Breast epithelium (tissue), 4 donors: ENCODE results near the gene ARHGAP4. TPM values are rescaled to one million over a fixed set of nuclear protein-coding genes. Genes with fewer than 3 reads are reported as not detected.
A peak's percentile ranks its signal among the peaks of the same experiment; 100 is the strongest.

ENCODE experiments used
- DNase-seq, 2 donors: peaks; one replicate each; pipeline ENCODE4 v3.0.0-alpha.2; 2019; ENCODE audit warnings: low spot score in 2 of 2
- H3K27ac ChIP-seq, 2 donors: fragments of 200-600 bp; sonication (generic) in 1 of 2; one replicate each; pipeline ENCODE4 v1.5.1; 2016 to 2019; ENCODE audit warnings: mild to moderate bottlenecking in 1 of 2
- H3K27me3 ChIP-seq, 2 donors: fragments of 200-600 bp; sonication (generic) in 1 of 2; one replicate each; pipeline versions ENCODE4 v1.5.1 to v1.6.0; 2017 to 2019; ENCODE audit warnings: control low read depth in 1 of 2, mild to moderate bottlenecking in 1 of 2
- H3K36me3 ChIP-seq: fragments of 200-600 bp; one replicate; pipeline ENCODE4 v1.5.1; 2019
- H3K4me1 ChIP-seq, 2 donors: fragments of 200-600 bp; sonication (generic); one replicate each; pipeline ENCODE4 v1.5.1; 2016 to 2019; ENCODE audit warnings: control low read depth in 1 of 2
- H3K4me3 ChIP-seq, 3 donors: fragments of 200-600 bp; sonication (generic); 1 replicate in 2 of 3; 2 replicates in 1 of 3; pipeline ENCODE4 v1.5.1; 2016 to 2019; ENCODE audit warnings: mild to moderate bottlenecking in 3 of 3, moderate library complexity in 2 of 3
- H3K9me3 ChIP-seq, 2 donors: fragments of 200-600 bp; sonication (generic) in 1 of 2; one replicate each; pipeline ENCODE4 v1.5.1; 2016 to 2019; ENCODE audit warnings: control low read depth in 1 of 2
- CTCF ChIP-seq, 3 donors: fragments of 450-650 bp; IDR thresholded peaks; one replicate each; pipeline ENCODE4 v1.5.1; 2016 to 2017; ENCODE audit warnings: antibody characterized with exemption in 3 of 3, mild to moderate bottlenecking in 3 of 3, moderate library complexity in 3 of 3
- POLR2A ChIP-seq: fragments of 450-650 bp; IDR thresholded peaks from one replicate; pipeline ENCODE4 v1.6.1; 2016; ENCODE audit warnings: antibody characterized with exemption, mild to moderate bottlenecking, moderate library complexity
- POLR2AphosphoS5 ChIP-seq, 3 donors: sonication (generic); formaldehyde crosslinking; IDR thresholded peaks; one replicate each; pipeline ENCODE4 v1.6.1; 2017; ENCODE audit warnings: antibody characterized with exemption in 3 of 3
- intact Hi-C: fragments of 100-400 bp; cut with DNase I; formaldehyde crosslinking; loops from one replicate; pipeline ENCODE4 v1.15.1; 2023; ENCODE audit warnings: low total_unique reads
- total RNA-seq, 3 donors: library from RNA; depleted of rRNA; stranded (reverse); fragments of >200 nt; gene quantifications; one replicate each; pipeline ENCODE4 v1.1.0, GENCODE V29; 2016

The ARHGAP4 gene
- total RNA-seq, 3 donors from 2014 or later, result 18.4 to 21.5 (median 19.8) TPM

GRCh38 chrX:153966841-153967535 is 40.9 kb upstream of the ARHGAP4 start:
- Histone ChIP-seq H3K4me1 (peaks cover 0 to 6% of the 10 kb centered on the region in 2 donors), H3K9me3 (no peaks in the 10 kb centered on the region), H3K27ac (peak overlapping the region; percentile 26 to 100), H3K36me3 (no peaks in the 10 kb centered on the region), H3K4me3 (peak overlapping the region in 1 of 3 donors; percentile 91), H3K27me3 (peaks cover 0 to 26% of the 10 kb centered on the region in 2 donors)
- TF ChIP-seq POLR2A, result no peak
- TF ChIP-seq POLR2AphosphoS5 (IDR thresholded peaks at IDR 0.05), result no peak
- no peak for TF ChIP-seq CTCF (IDR thresholded peaks at IDR 0.05)
- intact Hi-C loops, result no loop called here
- DNase-seq, result no peak

DNA sequence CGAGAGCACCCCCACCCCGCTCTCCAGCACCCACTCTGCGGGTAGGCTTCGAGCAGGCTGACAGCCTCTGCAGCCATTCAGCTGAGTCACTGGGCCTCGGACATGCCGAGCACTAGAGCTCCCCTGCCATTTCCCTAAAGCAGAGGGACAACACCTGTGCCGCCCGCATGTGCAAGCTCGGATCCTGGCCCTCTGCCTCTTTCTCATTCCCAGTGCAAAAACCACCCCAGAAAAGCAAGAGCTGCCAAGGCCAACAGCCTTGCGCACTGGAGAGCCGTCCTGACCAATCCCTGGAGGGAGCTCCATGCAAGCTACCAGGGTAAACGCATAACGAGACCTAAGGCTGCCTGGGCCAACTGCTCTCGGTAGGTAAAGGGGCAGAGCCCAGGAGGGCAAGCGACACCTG is 40.2 kb upstream of the ARHGAP4 start:
- H3K27me3 ChIP-seq, result peaks cover 0 to 33% of the 10 kb centered on the region in 2 donors
- peaks cover 0 to 6% of the 10 kb centered on the region in 2 donors for H3K4me1 ChIP-seq
- intact Hi-C loops, result no loop called here
- DNase-seq, result no peak
- no peaks in the 10 kb centered on the region for H3K9me3 ChIP-seq
- no peaks in the 10 kb centered on the region for H3K36me3 ChIP-seq
- H3K4me3 ChIP-seq, result peak overlapping the region in 1 of 3 donors; percentile 91
- TF ChIP-seq POLR2A (no peak), POLR2AphosphoS5 (IDR thresholded peaks at IDR 0.05) (no peak), CTCF (IDR thresholded peaks at IDR 0.05) (no peak)
- peak overlapping the region in 1 of 2 donors; percentile 100 for H3K27ac ChIP-seq

- no peaks in the 10 kb centered on the region for H3K9me3 ChIP-seq
- intact Hi-C loops, result no loop called here
- TF ChIP-seq POLR2AphosphoS5 (IDR thresholded peaks at IDR 0.05), result no peak
- TF ChIP-seq CTCF (IDR thresholded peaks at IDR 0.05), result no peak
- TF ChIP-seq POLR2A, result no peak
- peaks cover 0 to 34% of the 10 kb centered on the region in 2 donors for H3K27me3 ChIP-seq
- H3K4me3 ChIP-seq, result no peak overlapping the region
- no peaks in the 10 kb centered on the region for H3K36me3 ChIP-seq
- no peak overlapping the region for H3K27ac ChIP-seq
- DNase-seq, result no peak
- peaks cover 0 to 6% of the 10 kb centered on the region in 2 donors for H3K4me1 ChIP-seq
Measured at GRCh38 chrX:153965406-153965805, 39.3 kb upstream of the ARHGAP4 start.

GRCh38 chrX:153964105-153964504 is 38.0 kb upstream of the ARHGAP4 start:
- H3K27me3 ChIP-seq, result peaks cover 0 to 38% of the 10 kb centered on the region in 2 donors
- no peak overlapping the region for H3K27ac ChIP-seq
- H3K4me1 ChIP-seq, result peaks cover 0 to 6% of the 10 kb centered on the region in 2 donors
- intact Hi-C loops, result no loop called here
- H3K4me3 ChIP-seq, result no peak overlapping the region
- no peaks in the 10 kb centered on the region for H3K9me3 ChIP-seq
- no peaks in the 10 kb centered on the region for H3K36me3 ChIP-seq
- no peak for DNase-seq
- TF ChIP-seq POLR2AphosphoS5 (IDR thresholded peaks at IDR 0.05) (no peak), CTCF (IDR thresholded peaks at IDR 0.05) (no peak), POLR2A (no peak)

DNA sequence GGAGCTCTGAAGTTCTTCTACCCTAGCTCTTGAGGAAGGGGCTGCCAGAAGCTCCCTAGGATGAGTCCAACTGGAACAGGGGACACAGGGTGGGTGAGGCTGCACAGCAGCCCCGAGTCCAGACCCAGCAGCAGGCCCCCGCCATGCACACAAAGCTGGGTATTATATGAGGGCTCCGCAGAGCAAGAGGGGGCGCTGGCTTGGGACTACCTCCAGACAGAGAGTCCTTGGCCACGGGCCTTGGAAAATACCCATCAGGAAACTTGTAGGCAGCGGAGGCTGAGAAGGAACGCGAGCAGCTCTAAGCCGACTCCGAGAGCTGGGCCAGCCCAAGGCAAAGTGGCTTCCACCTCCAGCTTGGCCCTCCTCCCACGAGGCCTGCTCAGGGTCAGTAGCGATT is 37.5 kb upstream of the ARHGAP4 start:
- Histone ChIP-seq H3K9me3 (no peaks in the 10 kb centered on the region), H3K27me3 (peaks cover 0 to 36% of the 10 kb centered on the region in 2 donors), H3K27ac (no peak overlapping the region), H3K4me1 (peaks cover 0 to 6% of the 10 kb centered on the region in 2 donors), H3K4me3 (no peak overlapping the region), H3K36me3 (no peaks in the 10 kb centered on the region)
- intact Hi-C loops, result no loop called here
- no peak for DNase-seq
- TF ChIP-seq POLR2A, result no peak
- TF ChIP-seq CTCF (IDR thresholded peaks at IDR 0.05), result no peak
- no peak for TF ChIP-seq POLR2AphosphoS5 (IDR thresholded peaks at IDR 0.05)
